HepG2 (cell line): Measurements from ENCODE around the gene MCC. TPM values are rescaled to one million over a fixed set of nuclear protein-coding genes. Genes with fewer than 3 reads are reported as not detected.

Experiments used
- ATAC-seq: fragments of 200-7000 bp; cut with Tn5 transposase; 3 replicates; pipeline ENCODE4 v1.9.1; 2020; ENCODE audit warnings: mild to moderate bottlenecking, moderate library complexity
- BruUV-seq: library from RNA; stranded (reverse); fragments of 400-500 nt; replicated peaks from 2 replicates; lab custom pipeline; 2021; lab: Mats Ljungman, UMichigan
- CTCF ChIA-PET: fragments of 300-600 bp; formaldehyde crosslinking; extraction: SDS; loops from one replicate; lab custom pipeline; 2021; ENCODE audit warnings: low total read pairs, inconsistent platforms, low intra/inter-chr PET ratio; lab: Yijun Ruan, JAX
- POLR2A ChIA-PET: fragments of 350-600 bp; sonication (Branson Sonifier 250); formaldehyde crosslinking; loops from one replicate; lab custom pipeline; 2020; ENCODE audit warnings: antibody characterized with exemption, inconsistent platforms; lab: Yijun Ruan, JAX
- DNase-seq: peaks from one replicate; pipeline ENCODE4 v3.0.0-alpha.2; 2015; ENCODE audit warnings: low spot score
- FAIRE-seq: peaks from 3 replicates; lab custom pipeline; 2011; peaks lifted over from hg19 to GRCh38; lab: Jason Lieb, UNC
- H2AFZ ChIP-seq: one replicate; pipeline ENCODE4 v1.6.1; 2011; ENCODE audit warnings: low read length, inconsistent platforms
- H3K27ac ChIP-seq: fragments of 300-600 bp; 3 replicates; pipeline ENCODE4 v1.8.0; 2011; ENCODE audit warnings: mixed run types, mild to moderate bottlenecking, mixed read lengths, low read length, inconsistent platforms; ENCODE audit not compliant: insufficient read depth; ENCODE audit errors: extremely low read length
- H3K27me3 ChIP-seq, 2 experiments: fragments of 200-600 bp in 1 of 2; 2 replicates in 1 of 2; 3 replicates in 1 of 2; pipeline versions ENCODE4 v1.6.0 to v1.8.0; 2011; ENCODE audit warnings: low read length in 2 of 2, mild to moderate bottlenecking in 2 of 2, moderate library complexity in 2 of 2, inconsistent platforms in 1 of 2; ENCODE audit not compliant: insufficient read depth in 2 of 2, control insufficient read depth in 1 of 2
- H3K36me3 ChIP-seq, 2 experiments: fragments of 200-600 bp in 1 of 2; replicated peaks in 1 of 2; 2 replicates in 1 of 2; 3 replicates in 1 of 2; pipeline versions ENCODE4 v1.5.1 to v1.8.0; 2011; ENCODE audit warnings: low read length in 2 of 2, inconsistent platforms in 1 of 2; ENCODE audit not compliant: insufficient read depth in 2 of 2, control insufficient read depth in 1 of 2
- H3K4me1 ChIP-seq: 2 replicates; pipeline ENCODE4 v1.5.1; 2012; ENCODE audit warnings: low read length, inconsistent platforms; ENCODE audit not compliant: insufficient read depth
- H3K4me2 ChIP-seq: 2 replicates; pipeline ENCODE4 v1.6.0; 2011; ENCODE audit warnings: low read depth, low read length, inconsistent platforms
- H3K4me3 ChIP-seq, 3 experiments: fragments of 200-600 bp in 1 of 3; sonication (generic), shearing (Covaris generic) in 1 of 3; replicated peaks in 1 of 3; 2 replicates each; pipeline ENCODE4 v1.5.1; 2011 to 2016; ENCODE audit warnings: low read length in 3 of 3, inconsistent platforms in 2 of 3, low read depth in 2 of 3, mild to moderate bottlenecking in 2 of 3, control low read depth in 1 of 3, mixed read lengths in 1 of 3; ENCODE audit not compliant: insufficient read depth in 1 of 3
- H3K79me2 ChIP-seq: one replicate; pipeline ENCODE4 v1.6.1; 2011; ENCODE audit warnings: low read length, inconsistent platforms; ENCODE audit not compliant: insufficient read depth
- H3K9ac ChIP-seq: 2 replicates; pipeline ENCODE4 v1.6.0; 2011; ENCODE audit warnings: mild to moderate bottlenecking, low read depth, low read length, inconsistent platforms; ENCODE audit not compliant: insufficient read depth
- H3K9me3 ChIP-seq: 2 replicates; pipeline ENCODE4 v1.5.1; 2012; ENCODE audit warnings: mild to moderate bottlenecking, low read length
- H4K20me1 ChIP-seq: 2 replicates; pipeline ENCODE4 v1.6.0; 2011; ENCODE audit warnings: inconsistent platforms, mild to moderate bottlenecking, low read length, moderate library complexity; ENCODE audit not compliant: insufficient read depth
- FOXP4 ChIP-seq: sonication (generic); formaldehyde crosslinking; IDR thresholded peaks from 2 replicates; pipeline ENCODE4 v1.4.0; 2020; ENCODE audit warnings: missing genetic modification reagents
- GABPA ChIP-seq, 2 experiments: IDR thresholded peaks; 2 replicates each; pipeline ENCODE4 v1.6.1; 2011 to 2016; ENCODE audit warnings: low read depth in 2 of 2, low read length in 1 of 2, missing biosample characterization in 1 of 2, missing genetic modification characterization in 1 of 2
- MED1 ChIP-seq: sonication (generic); formaldehyde crosslinking; IDR thresholded peaks from 2 replicates; pipeline ENCODE4 v1.4.0; 2020; ENCODE audit warnings: missing genetic modification reagents
- PBX3 ChIP-seq: sonication (generic); formaldehyde crosslinking; IDR thresholded peaks from 2 replicates; pipeline ENCODE4 v1.8.1; 2023; ENCODE audit warnings: missing genetic modification reagents, inconsistent platforms, borderline replicate concordance
- RFX5 ChIP-seq: IDR thresholded peaks from 2 replicates; pipeline ENCODE4 v1.6.1; 2011; ENCODE audit warnings: low read depth, low read length, improper control_type of control experiment
- RXRA ChIP-seq: sonication (generic); formaldehyde crosslinking; IDR thresholded peaks from 2 replicates; pipeline ENCODE4 v1.5.1; 2020; ENCODE audit warnings: missing genetic modification reagents
- WGBS: methylation state at CpG from one replicate; pipeline ENCODE4 v1.1.6; 2017; ENCODE audit warnings: low lambda C conversion rate; 5-methylcytosine and 5-hydroxymethylcytosine counted together
- in situ Hi-C: cut with HindIII; loops from 2 replicates; pipeline ENCODE4 v1.10.0; 2017; ENCODE audit warnings: low pct_unique_long_range_greater_than_20kb; ENCODE audit not compliant: extremely low pct_ligation_motif_present
- intact Hi-C: fragments of 100-400 bp; cut with micrococcal nuclease; formaldehyde crosslinking; loops from one replicate; pipeline ENCODE4 v1.10.0; 2022; ENCODE audit not compliant: unreplicated experiment
- polyA plus RNA-seq, 8 experiments: library from polyadenylated mRNA; depleted of rRNA in 3 of 8; stranded (reverse) in 7 of 8; unstranded in 1 of 8; fragments of >200 nt; fragmentation: Illumina TruSeq in 4 of 8; extraction: Trizol in 4 of 8; gene quantifications; 2 replicates each; pipeline versions ENCODE4 v1.2.1 to v1.2.3, GENCODE V29; 2011 to 2016; ENCODE audit warnings: low read depth in 4 of 8, missing spikeins in 1 of 8, mixed read lengths in 1 of 8; ENCODE audit not compliant: insufficient read depth in 1 of 8
- total RNA-seq, 5 experiments: library from RNA; depleted of rRNA; stranded (reverse); fragments of >200 nt; fragmentation: Illumina TruSeq; extraction: Trizol; gene quantifications; 2 replicates each; pipeline ENCODE4 v1.2.3, GENCODE V29; 2016; ENCODE audit warnings: low read depth in 1 of 5

The MCC gene
- total and polyA plus RNA-seq, 2 of the 13 experiments (the other 11 are each of a cell fraction or from before 2014, with no cell fraction given): 0.55 to 2.4 TPM

- Histone ChIP-seq H3K27me3 (no peaks in the 10 kb centered on the region; a peak in 2 of 5 replicates), H2AFZ (no peak overlapping the region), H3K9ac (no peak overlapping the region), H3K36me3 (no peaks in the 10 kb centered on the region), H3K9me3 (no peaks in the 10 kb centered on the region), H3K79me2 (no peaks in the 10 kb centered on the region), H3K4me1 (peaks cover 6% of the 10 kb centered on the region; the same call in 1 of the 2 replicates), H3K27ac (no peak overlapping the region), H4K20me1 (no peaks in the 10 kb centered on the region), H3K4me3 (no peak overlapping the region), H3K4me2 (no peak overlapping the region)
- FAIRE-seq: no peak
- no peak for TF ChIP-seq PBX3 (CRISPR knock-in tag)
- no peak for TF ChIP-seq FOXP4 (CRISPR knock-in tag)
- TF ChIP-seq RXRA: no peak
- TF ChIP-seq MED1 (CRISPR knock-in tag): no peak
- TF ChIP-seq RFX5: peak; percentile 79; the same call in 1 of the 2 replicates
- no peak for TF ChIP-seq GABPA (IDR thresholded peaks at IDR 0.05; ENCODE audit: low read depth, low read length)
- TF ChIP-seq GABPA (CRISPR knock-in tag; IDR thresholded peaks at IDR 0.05; ENCODE audit: low read depth): no peak
- intact Hi-C loops (no loop called here), in situ Hi-C loops (no loop called here)
- WGBS: under 1% methylated on average over 3 of the region's 3 CpGs
- ChIA-PET POLR2A (no interaction called here), CTCF (no interaction called here)
- no peak for ATAC-seq
- BruUV-seq: no TSS peak
- DNase-seq: no peak
Observed at GRCh38 chr5:113227798-113228197, 260.5 kb downstream of the MCC start.
